ENCODE results near the gene SCYL2. TPM values are rescaled to one million over a fixed set of nuclear protein-coding genes. Genes with fewer than 3 reads are reported as not detected.
"Not testable (repeated sequence)": the region's sequence is repeated elsewhere in the genome, so short reads cannot be mapped to it uniquely, and the experiment has no call there.

The SCYL2 gene
- total RNA-seq, 4 donors from 2014 or later, result 24.6 to 103 (median 42.5) TPM

DNA sequence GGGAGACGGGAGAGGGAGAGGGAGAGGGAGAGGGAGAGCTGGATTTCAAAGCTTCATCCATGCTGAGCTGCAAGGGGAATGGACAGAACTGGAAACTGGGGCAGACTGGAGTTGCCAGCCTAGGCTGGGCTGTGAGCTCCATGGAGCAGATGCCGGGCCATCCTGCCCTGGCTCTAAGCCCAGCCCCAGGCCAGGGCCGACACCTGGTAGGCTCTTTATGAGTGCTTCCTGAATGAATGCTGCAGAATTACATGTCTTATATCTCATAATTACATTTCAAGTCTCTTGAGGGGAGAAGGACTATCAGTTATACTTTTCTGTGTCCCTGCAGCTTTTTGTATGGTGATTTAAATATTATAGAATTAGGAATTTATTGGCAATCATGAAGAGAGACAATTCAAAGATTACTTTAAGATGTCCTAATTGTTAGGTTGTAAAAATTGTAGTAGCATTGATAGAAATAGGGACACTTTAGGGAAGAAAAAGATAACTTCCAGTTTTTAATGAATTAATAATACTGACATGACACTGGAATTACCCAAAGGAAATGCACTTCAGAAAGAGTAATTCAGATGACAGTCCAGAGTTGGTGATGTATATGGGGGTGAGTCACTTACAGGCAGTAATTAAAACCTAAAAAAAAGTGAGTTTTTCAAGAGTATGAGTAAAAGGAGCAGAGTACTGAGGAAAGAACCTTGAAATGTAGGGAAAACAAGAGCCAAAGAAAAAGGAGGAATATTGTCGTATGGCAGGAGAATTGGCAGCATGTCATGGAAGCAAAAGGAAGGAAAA, 29.0 kb downstream of the SCYL2 start:
- DNase-seq, result no peak
- H3K4me1 ChIP-seq, result no peaks in the 10 kb centered on the region
- H3K9me3 ChIP-seq, result no peaks in the 10 kb centered on the region
- TF ChIP-seq POLR2A (IDR thresholded peaks at IDR 0.05), result no peak
- TF ChIP-seq, protein P1, sequence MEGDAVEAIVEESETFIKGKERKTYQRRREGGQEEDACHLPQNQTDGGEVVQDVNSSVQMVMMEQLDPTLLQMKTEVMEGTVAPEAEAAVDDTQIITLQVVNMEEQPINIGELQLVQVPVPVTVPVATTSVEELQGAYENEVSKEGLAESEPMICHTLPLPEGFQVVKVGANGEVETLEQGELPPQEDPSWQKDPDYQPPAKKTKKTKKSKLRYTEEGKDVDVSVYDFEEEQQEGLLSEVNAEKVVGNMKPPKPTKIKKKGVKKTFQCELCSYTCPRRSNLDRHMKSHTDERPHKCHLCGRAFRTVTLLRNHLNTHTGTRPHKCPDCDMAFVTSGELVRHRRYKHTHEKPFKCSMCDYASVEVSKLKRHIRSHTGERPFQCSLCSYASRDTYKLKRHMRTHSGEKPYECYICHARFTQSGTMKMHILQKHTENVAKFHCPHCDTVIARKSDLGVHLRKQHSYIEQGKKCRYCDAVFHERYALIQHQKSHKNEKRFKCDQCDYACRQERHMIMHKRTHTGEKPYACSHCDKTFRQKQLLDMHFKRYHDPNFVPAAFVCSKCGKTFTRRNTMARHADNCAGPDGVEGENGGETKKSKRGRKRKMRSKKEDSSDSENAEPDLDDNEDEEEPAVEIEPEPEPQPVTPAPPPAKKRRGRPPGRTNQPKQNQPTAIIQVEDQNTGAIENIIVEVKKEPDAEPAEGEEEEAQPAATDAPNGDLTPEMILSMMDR (IDR thresholded peaks at IDR 0.05), result no peak
- no peak overlapping the region for H3K4me3 ChIP-seq
- intact Hi-C loops (cut with DNase I; ENCODE audit: low total_unique reads), result no loop called here
- no peaks in the 10 kb centered on the region for H3K27me3 ChIP-seq
- no peaks in the 10 kb centered on the region for H3K36me3 ChIP-seq
- no peak overlapping the region for H3K27ac ChIP-seq

DNA sequence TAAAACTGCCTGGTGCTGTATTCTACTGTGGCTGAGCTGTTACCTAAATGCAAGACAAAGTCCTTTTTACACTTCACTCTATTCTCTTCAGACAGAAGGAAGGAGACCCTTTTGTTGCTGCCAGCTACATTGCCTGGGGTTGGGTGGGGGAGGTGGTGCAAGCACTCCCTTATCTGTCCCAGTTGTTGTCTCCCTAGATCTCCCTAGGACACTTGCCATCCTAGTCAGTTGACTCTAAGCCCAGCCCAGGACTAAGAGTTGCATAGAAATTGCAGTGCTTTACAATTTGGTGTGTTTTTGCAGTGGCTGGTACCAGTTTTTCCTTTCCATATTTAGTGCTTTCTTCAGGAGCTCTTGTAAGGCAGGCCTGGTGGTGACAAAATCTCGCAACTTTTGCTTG, 35.1 kb downstream of the SCYL2 start:
- no peaks in the 10 kb centered on the region for H3K9me3 ChIP-seq
- no peak for DNase-seq
- H3K27me3 ChIP-seq, result no peaks in the 10 kb centered on the region
- H3K4me3 ChIP-seq, result no peak overlapping the region
- no peaks in the 10 kb centered on the region for H3K36me3 ChIP-seq
- TF ChIP-seq, protein P1 (IDR thresholded peaks at IDR 0.05), result no peak
- TF ChIP-seq POLR2A (IDR thresholded peaks at IDR 0.05), result no peak
- H3K4me1 ChIP-seq, result no peaks in the 10 kb centered on the region
- intact Hi-C loops (cut with DNase I; ENCODE audit: low total_unique reads), result no loop called here
- H3K27ac ChIP-seq, result no peak overlapping the region

DNA sequence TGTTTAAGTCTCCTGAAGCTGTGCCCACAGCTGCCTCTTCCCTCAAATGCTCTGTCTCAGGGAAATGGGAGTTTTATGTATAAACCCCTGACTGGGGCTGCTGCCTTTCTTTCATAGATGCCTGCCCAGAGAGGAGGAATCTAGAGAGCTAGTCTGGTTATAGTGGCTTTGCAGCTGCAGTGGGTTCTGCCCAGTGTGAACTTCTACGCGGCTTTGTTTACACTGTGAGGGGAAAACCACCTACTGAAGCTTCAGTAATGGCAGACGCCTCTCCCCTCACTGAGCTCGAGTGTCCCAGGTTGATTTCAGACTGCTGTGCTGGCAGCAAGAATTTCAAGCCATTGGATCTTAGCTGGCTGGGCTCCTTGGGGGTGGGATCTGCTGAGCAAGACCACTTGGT, 36.9 kb downstream of the SCYL2 start:
- DNase-seq, result no peak
- no peak for TF ChIP-seq POLR2A (IDR thresholded peaks at IDR 0.05)
- TF ChIP-seq, protein P1 (IDR thresholded peaks at IDR 0.05), result no peak
- Histone ChIP-seq H3K27ac (no peak overlapping the region), H3K4me1 (no peaks in the 10 kb centered on the region), H3K36me3 (no peaks in the 10 kb centered on the region), H3K4me3 (no peak overlapping the region), H3K27me3 (no peaks in the 10 kb centered on the region), H3K9me3 (no peaks in the 10 kb centered on the region)
- intact Hi-C loops (cut with DNase I; ENCODE audit: low total_unique reads), result no loop called here

DNA sequence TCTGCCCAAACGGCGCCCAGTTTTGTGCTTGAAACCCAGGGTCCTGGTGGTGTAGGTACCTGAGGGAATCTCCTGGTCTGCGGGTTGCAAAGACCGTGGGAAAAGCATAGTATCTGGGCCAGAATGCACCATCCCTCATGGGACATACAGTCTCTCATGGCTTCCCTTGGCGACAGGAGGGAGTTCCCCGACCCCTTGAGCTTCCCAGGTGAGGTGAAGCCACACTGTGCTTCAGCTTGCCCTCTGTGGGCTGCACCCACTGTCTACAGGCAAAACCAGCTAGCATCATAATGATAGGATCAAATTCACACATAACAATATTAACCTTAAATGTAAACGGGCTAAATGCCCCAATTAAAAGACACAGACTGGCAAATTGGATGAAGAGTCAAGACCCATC, 37.4 kb downstream of the SCYL2 start:
- H3K4me1 ChIP-seq; DNase-seq; intact Hi-C loops (cut with DNase I; ENCODE audit: low total_unique reads); H3K4me3 ChIP-seq; H3K9me3 ChIP-seq; H3K27me3 ChIP-seq; H3K36me3 ChIP-seq; H3K27ac ChIP-seq: not testable (repeated sequence)

DNA sequence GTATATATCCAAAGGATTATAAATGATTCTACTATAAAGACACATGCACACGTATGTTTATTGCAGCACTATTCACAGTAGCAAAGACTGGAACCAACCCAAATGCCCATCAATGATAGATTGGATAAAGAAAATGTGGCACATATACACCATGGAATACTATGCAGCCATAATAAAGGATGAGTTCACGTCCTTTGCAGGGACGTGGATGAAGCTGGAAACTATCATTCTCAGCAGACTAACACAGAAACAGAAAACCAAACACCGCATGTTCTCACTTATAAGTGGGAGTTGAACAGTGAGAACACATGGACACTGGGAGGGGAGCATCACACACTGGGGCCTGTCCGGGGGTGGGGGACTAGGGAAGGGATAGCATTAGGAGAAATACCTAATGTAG, 41.2 kb downstream of the SCYL2 start:
- intact Hi-C loops (cut with DNase I; ENCODE audit: low total_unique reads); H3K27me3 ChIP-seq; H3K9me3 ChIP-seq; H3K36me3 ChIP-seq; H3K27ac ChIP-seq; H3K4me1 ChIP-seq; DNase-seq; H3K4me3 ChIP-seq: not testable (repeated sequence)

DNA sequence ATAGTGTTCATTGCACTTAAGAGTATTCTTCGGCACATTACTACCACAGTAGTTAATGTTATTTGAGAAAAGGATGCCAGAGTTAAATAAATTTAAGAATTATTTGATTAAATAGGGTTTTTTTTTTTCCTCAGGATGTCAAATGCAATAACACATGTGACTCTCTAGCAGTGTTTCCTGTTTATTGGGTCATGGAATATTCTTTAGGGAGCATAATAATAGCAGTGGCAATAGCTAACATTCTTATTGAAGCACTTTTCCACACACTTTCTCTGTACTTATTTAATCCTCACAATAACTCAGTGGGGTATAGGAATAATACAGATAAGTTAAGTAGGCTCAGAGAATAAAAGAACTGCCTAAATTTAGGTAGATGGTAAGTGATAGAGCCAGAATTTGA, 44.3 kb downstream of the SCYL2 start:
- no peaks in the 10 kb centered on the region for H3K27me3 ChIP-seq
- H3K4me3 ChIP-seq, result no peak overlapping the region
- intact Hi-C loops (cut with DNase I; ENCODE audit: low total_unique reads), result no loop called here
- no peak overlapping the region for H3K27ac ChIP-seq
- no peaks in the 10 kb centered on the region for H3K4me1 ChIP-seq
- H3K9me3 ChIP-seq, result no peaks in the 10 kb centered on the region
- H3K36me3 ChIP-seq, result no peaks in the 10 kb centered on the region
- no peak for DNase-seq
- TF ChIP-seq POLR2A (IDR thresholded peaks at IDR 0.05), result no peak
- TF ChIP-seq, protein P1 (IDR thresholded peaks at IDR 0.05), result no peak
